Measurements from ENCODE around the gene ROR1.

Gene ROR1

DNA sequence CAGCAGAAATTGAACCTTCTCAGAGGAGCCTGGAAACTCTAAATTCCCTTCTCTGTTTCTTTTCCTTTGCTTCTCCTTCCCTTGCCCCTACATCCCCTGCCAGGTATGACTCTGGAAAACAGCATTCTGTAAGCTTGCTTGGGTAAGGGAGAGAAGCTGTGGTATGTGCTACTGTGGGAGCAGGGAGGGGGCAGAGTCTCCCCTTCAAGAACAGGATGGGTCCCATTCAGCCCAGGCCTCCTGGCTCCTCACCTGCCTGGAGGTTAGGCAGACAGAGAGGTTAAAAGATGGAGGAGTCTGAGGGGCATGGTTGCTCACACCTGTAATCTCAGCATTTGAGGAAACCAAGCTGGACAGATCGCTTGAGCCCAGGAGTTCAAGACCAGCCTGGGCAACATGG, 389.0 kb downstream of the ROR1 start:
- no peak for DNase-seq

DNA sequence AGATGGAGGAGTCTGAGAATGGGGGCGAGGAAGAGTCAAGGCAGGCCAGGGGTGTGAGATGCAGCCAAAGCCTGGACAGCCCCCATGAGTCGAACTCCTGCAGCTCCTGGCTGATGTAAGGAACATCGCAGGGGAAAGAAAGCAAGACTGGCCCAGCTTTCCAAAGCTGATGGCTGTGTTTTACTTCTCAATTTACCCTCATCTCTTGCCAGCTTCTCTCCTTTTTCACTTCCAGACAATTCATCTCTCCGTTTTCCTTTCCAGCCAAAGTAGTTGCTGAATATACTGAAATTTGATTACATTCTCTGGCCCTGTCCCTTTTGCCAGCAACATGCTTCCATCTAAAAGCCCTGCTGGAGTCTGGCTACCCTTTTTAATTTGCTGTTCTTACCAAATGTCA, 389.6 kb downstream of the ROR1 start:
- no peak for DNase-seq

DNA sequence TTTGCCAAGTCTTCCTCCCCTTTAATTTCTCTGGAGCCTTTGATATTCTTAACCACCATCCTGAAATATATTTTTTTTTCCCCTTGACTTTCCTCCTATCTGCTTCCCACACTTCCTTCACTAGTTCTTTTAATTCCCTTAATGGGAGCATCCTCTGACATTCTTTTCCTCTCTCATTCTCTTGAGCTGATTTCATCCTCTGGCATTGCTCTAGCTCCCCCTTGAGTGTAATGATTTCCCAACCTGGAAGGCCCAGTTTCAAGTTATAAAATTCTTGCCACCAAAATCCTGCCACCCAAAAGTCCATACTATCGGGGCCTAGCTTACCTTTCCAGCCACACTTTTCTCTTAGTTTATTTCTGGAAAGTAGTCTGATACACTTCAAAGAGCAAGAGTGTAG, 390.2 kb downstream of the ROR1 start:
- DNase-seq = no peak

DNA sequence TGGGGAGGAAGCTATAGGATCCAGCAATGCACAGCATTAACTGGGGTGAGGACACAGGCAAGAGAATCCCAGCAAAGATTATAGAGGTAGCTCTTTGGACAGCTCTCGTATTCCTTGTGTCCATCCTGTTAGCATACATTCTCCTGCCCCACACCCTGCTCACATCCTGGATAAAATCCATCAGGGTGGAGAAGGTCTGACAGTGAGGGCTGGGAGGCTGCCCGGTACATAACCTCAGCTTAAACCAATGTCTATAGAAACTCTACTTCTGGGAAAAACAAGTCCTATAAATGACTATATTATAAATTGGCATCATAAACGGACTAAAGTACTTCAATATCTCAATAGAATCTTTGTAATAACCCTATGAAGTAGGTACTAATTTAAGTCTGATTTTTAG, 392.8 kb downstream of the ROR1 start:
- no peak for DNase-seq

DNA sequence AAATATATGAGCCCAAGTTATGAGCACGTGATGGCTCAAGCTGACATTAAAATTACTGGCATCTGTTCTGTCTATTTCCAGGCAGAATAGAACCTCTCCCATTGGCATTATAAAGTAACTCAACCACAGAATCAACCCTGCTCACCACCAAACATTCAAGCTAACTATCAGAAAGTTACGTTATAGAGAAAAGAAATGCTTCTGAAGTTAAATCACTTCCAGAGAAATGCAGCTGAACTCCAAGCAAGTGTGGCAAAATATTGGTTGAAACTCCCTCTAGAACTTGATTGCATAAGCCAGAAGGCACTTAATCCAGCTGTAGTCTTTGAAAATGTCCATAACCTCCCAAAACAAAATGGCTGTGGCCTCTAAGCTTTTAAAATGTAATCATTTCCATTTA, 393.4 kb downstream of the ROR1 start:
- no peak for DNase-seq

DNA sequence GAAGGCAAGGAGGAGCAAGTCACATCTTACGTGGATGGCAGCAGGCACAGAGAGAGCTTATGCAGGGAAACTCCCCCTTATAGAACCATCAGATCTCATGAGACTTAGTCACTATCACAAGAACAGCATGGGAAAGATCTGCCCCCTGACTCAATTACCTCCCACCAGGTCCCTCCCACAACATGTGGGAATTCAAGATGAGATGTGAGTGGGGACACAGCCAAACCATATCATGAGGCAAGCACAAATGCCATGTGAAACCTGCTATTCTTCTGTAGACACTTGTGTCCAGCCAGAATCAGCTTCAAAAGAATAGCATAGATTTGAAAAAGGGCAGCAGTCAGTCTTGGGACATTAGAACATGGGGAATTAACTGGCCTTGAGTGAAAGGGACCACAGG, 397.4 kb downstream of the ROR1 start:
- DNase-seq = no peak

DNA sequence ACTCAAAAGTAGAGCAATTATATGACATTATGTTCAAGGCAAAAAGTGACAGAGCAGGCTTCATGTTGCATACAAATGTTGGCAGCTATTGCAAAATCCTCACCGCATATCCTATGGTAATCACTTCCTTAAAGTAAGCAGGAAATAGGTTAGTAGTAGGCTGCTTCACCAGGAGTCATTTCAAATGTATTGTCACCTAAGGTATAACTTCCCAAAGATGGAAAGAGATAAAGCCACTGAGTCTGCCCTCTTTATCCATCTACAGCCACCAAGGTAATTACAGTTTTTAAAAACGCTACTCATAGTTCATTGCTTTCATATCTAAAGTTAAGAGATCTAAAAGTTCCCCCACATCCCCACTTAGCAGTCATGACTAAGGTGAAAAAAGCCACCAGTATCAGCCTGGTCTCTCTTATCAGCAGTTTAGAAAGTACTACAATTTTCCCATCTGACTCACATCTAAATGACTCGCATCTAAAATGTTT, 398.0 kb downstream of the ROR1 start:
- no peak for DNase-seq

DNA sequence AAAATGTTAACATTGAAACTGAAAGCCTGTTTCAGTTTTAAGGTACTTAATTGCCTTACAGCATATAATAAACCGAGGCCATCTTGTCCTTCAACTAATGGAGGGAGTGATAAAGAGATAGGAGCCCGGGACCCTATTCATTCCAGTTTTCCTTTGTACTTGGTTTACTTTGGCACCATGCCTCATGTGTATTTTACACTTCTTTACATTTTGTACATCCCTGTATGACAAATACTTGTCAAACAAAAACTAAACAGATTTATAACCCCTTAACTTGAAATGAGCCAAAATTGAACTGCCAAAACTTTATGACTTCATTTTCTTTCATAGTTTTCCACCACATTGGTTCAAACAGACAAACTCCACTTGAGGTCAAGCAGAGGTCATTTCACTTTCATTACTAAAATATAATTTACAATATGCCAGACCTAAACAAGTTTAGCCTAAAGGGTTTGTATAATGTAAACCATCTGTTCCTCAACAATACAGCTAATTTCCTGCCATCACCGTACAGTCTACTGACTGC, 398.7 kb downstream of the ROR1 start:
- DNase-seq = no peak

DNA sequence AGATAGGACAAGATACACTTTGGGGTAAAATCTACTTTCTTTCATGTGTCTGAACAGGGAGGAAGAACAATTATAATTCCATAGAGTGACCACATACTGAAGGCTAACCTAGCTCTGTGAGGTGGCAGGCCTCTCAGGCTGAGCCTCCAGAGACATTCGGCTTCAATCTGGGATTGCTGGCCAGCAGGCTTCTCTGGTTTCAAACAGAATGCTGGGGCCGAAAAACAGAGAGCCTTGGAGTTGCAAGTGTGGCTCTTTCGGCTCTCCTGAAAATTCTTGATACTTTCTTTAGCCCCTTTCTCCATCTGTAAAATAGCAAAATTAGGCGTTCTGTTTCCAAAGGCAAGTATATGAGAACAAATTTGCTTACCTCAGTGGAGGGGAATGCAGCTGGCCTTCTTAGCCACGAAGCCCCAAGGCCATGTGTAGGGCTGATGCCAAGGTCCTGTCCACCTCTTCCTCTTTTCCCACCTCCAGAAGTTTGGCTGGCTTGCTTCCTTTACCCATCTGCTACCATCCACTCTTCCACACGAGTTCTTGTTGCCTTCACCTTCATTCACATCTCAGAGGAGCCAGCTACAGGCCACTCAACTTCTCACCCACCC, 399.6 kb downstream of the ROR1 start:
- DNase-seq = no peak

DNA sequence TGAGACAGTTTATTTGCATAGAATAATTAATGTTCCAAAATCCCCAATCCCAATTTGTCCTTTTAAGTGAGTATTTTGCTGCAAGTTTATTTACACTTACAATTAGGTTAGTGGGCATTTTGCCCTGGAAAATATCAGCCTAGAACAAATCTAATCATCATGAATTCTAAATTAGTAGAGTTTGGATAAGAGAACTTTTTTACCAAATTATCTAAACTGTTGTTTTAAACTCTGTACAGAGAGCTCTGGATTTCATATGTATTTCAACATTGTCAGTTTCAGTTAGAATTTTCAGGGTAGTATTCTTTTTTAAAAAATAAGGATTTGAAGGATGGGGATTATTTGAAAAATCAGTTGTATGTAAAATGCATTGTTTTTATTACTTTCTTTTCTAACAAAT, 401.8 kb downstream of the ROR1 start:
- DNase-seq = no peak

DNA sequence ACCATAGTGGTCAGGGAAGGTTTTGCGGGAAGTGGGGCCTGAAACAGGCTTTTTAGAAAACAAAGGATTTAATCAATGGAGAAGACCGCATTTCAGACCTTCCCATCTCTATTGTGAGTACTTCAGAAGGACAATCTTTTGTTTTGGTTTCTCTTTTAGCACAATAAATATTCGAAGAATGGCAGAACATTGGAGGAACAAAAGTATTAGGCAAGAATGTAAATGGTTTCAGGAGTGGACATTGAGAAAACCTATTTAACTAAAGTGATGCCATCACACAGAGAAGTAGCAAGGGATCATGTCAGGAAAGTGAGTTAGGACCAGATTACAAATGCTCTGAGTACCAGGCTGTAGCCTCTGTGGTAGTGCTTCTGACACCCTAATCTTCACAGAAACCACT, 402.8 kb downstream of the ROR1 start:
- DNase-seq = no peak

DNA sequence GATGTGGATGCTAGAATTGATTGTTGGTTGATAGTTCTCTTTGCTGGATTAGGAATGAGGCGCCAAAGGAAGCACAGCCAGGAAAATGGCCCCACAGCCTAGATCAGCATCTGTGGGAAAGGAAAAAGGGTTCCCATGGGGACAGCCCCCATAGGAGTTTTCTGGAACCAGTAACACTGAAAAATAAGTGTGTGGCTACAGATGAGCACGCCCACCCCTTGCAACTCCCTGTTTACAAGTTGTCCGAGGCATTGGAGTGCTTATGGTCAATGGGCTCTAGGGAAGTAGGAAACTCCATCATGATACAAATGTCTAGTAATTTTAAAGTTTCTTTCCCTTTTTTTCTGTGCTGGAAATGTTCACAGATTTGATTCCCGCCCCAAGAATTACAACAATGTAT, 405.8 kb downstream of the ROR1 start:
- DNase-seq = no peak

DNA sequence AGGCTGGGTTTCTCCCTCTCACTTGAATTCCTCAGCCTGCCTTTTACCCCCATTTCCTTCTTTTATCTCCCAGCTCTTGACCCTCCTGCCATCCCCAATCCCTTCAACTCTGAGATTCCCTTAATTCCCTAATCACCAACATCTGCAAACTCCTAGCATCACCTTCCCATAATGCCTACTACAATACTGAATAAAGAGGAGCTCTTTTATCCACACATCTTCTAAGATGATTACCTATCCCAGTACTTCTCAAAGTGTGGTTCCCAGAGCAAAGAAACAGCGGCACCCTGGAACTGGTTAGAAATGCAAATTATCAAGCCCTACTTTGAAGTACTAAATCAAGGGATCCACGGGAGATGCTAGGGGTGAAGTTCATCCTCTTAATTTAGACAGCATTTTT, 408.4 kb downstream of the ROR1 start:
- DNase-seq = no peak

DNA sequence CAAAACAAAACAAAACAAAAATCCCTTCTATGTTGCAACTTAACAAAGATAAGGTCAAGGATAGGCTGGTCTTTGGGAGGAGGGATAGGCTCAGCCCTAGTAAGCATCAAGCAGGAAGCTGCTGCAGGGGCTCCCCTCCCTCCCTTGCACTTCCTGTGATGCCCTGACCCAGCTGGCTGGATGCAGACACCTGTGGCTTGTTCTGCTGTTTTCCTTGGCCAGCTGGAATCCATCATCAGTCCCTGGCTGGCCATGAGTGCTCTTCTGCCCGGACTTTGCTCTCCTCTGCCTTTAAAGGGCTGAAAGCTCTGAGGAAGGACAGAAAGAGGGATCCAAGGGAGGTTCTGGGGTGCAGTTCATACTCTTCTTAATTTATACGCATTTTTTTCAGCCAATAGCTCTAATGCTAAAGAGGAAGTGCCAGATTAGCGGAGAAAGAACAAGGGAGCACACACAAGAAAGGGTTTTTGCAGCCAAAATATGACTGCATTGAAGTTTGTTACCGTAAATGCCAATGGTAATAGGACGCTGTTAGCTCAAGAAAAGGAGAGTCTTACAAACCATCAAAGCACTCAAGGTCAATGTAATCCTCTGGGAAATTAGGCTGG, 409.7 kb downstream of the ROR1 start:
- no peak for DNase-seq

DNA sequence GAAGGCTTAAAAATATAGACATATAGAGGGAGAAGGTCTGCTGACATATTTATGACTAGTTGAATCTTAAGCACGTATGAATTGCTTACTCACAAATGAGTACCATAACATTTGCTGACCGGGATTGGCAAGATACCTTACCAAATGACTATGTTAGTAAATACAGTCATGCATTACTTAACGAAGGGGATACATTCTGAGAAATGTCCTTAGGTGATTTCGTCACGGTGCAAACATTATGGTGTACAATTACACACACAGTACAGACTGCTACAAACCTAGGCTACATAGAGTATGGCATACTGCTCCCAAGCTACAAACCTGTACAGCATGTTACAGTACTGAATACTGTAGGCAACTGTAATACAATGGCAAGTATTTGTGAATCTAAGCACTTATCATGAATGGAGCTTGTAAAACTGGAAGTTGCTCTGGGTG, 410.2 kb downstream of the ROR1 start:
- no peak for DNase-seq

DNA sequence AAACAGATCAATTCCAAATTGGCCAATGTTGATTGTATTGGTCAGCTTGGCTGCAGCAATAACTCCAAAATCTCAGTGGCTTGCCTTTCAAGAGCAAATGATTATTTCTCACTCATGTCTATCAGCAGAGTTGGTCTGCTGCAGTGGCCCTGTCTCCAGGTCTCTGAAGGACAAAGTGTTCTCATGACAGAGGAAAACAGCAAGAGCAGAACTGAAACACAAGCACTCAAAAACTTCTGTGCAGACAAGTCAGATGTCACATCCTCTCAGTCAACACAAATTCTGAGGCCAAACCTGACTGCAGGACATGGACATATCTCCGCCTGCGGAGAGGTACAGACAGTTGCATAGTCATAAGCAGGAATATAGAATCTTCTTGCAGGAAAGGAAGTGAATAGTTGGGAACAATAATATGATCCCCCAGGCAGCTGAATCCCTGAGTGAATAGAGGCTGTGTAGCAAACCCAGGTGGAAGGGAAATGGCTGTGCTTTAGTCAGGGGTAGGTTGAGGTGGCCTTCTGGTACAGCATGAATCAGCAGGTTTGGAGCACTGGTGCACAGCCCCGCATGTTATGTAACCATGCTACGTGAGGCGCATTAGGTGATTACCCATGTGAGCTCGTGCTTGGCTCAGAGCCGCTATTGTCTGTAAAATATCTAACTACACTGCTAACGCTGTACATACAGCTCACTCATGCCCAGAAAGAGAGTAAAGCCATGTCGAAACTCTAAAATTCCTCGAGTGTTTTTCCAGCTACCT, 412.5 kb downstream of the ROR1 start:
- DNase-seq = no peak

DNA sequence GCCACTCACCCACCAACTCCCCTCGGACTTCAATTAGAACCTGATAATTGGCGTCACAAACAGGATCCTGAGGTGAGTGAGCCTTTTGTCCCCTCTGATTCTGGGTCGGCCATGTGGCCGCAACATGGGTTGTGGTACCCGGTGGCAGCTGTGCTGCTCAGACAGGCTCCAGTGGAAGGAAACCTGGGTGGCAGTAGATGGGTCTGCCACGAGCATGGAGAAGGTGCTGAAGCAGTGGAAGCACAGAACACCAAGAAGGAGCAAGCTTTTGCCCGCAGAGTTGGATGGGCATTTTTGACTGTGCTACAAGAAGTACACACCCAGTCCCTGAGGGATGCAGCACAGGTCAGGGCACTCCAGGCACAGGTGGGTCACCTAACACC, 413.1 kb downstream of the ROR1 start:
- no peak for DNase-seq

DNA sequence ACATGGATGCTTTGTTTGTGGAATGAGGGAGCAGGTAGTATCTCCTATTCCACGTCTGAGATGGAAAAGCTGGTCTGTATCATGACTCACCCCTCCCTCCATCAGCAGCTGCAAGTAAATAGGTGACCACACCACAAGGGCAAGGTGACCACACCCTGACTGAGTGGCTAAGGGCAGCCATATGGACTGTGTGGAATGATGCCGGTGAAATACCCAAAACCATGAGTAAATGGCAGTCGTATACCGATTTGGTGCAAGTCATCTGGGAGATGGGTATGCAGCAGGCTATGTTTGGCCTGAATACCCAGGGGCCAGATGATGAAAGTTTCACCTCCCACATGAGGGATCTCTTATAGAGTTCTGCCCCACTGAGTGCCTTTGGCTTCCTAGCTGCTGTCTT, 413.8 kb downstream of the ROR1 start:
- no peak for DNase-seq

DNA sequence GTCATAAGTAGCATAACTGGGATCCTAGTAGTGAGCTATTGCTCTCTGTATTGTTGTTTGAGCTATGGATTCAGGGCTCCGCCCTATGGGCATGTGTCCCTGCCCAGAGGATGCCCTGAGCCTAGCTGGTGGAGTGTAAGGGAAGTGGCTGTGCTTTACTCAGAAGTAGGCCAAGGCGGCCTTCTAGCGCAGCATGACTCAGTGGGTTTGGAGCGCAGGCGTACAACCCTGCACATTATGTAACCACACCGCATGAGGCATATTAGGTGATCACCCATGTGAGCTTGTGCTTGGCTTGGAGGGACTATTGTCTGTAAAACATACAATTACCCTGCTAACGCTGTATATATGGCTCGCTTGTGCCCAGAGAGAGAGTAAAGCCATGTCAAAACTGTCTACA, 418.5 kb downstream of the ROR1 start:
- DNase-seq = no peak

DNA sequence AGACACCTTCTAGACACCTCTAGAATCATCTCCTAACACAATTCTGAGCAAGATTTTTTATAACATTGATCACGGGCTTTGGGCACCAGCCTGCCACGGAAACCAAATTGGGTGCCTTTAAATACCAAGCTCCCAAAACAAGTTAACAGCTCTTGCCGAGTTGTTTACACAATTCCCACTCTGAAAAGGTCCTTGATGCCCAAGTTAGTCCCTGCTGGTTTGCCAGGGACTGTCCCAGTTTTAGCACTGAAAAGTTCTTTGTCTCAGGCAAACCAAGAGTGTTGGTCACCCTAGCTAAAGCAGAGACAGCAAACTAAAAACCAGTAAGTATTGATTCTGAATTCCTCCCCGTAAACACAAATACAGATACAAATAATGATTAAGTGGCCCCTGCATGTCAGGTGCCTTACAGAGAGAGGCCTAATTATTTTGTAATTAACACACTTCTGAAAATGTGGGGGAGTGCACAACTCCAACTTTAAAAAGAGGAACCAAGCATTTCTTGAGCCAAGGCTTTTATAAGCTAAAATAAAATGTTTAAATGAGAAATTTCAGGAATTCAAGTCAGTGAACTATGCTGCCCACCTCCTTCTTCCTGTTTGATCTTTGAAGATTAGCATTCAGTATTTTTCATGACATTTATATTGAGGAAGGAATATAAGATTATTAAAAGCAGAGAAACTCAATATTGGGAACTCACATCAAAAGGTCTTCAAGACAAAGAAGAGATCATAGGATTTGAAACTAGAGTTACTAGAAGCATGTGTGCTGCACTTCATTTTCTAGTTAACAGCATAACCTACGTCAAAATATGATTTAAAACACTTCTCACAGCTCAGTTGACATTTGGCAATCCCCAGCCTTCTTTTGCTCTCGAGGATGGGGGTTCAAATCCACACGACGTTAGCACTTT, 420.6 kb downstream of the ROR1 start:
- DNase-seq = no peak

DNA sequence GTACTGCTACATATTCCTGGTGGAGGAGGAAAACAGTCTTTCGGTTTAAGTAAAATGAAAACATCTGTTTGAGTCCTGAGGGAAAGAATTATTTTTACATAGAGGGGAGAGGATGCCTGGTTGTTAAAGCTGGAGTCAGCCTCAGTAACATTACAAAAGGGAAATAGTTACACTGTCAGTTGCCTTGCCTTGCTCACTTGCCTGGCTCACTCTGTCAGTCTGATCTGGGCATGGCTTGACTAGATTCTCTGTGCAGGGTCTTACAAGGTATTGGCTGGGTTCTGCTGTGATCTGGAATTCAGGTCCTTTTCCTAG, 421.2 kb downstream of the ROR1 start:
- DNase-seq = no peak

DNA sequence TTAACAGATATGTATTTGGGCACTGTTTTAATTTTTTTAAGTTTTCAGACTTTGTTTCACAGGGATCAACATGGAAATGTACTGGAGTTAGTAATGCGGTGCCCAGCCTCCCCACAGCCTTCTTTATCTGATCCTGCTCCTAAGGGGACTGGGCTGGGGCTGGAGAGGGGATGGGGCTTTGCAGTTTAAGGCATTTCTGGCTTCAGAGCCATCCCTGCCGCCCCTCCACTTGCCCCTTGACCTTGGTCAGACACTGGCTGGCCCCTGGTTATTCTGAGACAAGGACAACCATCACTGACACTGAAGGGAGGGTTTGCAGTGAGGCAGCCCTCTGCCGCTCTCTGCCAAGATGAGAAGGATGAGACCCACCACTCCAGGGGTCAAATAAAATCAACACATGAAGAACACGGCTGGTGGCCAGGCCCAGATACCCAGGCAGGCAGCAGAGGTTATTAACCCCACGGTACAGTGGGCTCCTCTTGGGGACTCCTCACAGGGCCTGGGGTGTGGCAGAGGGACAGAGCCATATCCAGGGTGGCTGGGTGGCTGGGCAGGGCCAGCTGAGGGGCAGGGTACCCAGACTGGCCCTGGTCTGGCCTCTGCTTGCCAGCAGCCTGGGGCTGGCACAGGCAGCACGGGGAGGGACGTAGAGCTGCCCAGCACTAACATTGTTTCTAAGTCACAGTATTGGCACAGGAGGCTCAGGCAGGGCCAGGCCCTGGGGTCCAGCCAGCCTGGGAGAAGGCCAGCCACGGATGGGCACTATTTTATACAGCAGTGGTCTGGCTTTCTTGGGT, 422.5 kb downstream of the ROR1 start:
- DNase-seq = no peak

Measured in stimulated activated CD4-positive, alpha-beta T cell treated with anti-CD3 and anti-CD28 coated beads, Interleukin-1b, Interleukin-23, amount 100 ng/mL, for 48 hours (primary cell).